WTC11 (cell line): ENCODE data around the gene PRM2.

Experiments used
- ATF2 ChIP-seq: sonication (generic); formaldehyde crosslinking; IDR thresholded peaks from 2 replicates; pipeline ENCODE4 v1.8.1; 2022; ENCODE audit warnings: low read depth, missing genetic modification reagents, borderline replicate concordance
- CTCF ChIP-seq: fragments of 200-600 bp; IDR thresholded peaks from 2 replicates; pipeline ENCODE4 v1.8.0; 2022; ENCODE audit warnings: antibody characterized with exemption
- FOXP1 ChIP-seq: sonication (generic); formaldehyde crosslinking; IDR thresholded peaks from 2 replicates; pipeline ENCODE4 v1.8.0; 2022; ENCODE audit warnings: missing genetic modification reagents, mild to moderate bottlenecking, moderate library complexity, borderline replicate concordance
- SP1 ChIP-seq: sonication (generic); formaldehyde crosslinking; conservative IDR thresholded peaks from 2 replicates; pipeline ENCODE4 v1.8.1; 2022; ENCODE audit warnings: missing genetic modification reagents
- TEAD1 ChIP-seq: sonication (generic); formaldehyde crosslinking; IDR thresholded peaks from 2 replicates; pipeline ENCODE4 v1.8.0; 2022; ENCODE audit warnings: mild to moderate bottlenecking, missing genetic modification reagents
- TEAD4 ChIP-seq: sonication (generic); formaldehyde crosslinking; IDR thresholded peaks from 2 replicates; pipeline ENCODE4 v1.8.0; 2022; ENCODE audit warnings: mild to moderate bottlenecking, missing genetic modification reagents
- ZNF219 ChIP-seq: sonication (generic); formaldehyde crosslinking; IDR thresholded peaks from 2 replicates; pipeline ENCODE4 v1.8.0; 2023; ENCODE audit warnings: missing genetic modification reagents, mild to moderate bottlenecking, borderline replicate concordance
- ZNF423 ChIP-seq: fragments of 250-450 bp; sonication (Bioruptor Pico); IDR thresholded peaks from 2 replicates; pipeline ENCODE4 v2.1.2; 2022; ENCODE audit warnings: mild to moderate bottlenecking, moderate library complexity
- TF ChIP-seq, protein P1 (sequence below): sonication (generic); formaldehyde crosslinking; IDR thresholded peaks from 2 replicates; pipeline ENCODE4 v1.8.1; 2022; ENCODE audit warnings: missing genetic modification reagents, borderline replicate concordance

DNA sequence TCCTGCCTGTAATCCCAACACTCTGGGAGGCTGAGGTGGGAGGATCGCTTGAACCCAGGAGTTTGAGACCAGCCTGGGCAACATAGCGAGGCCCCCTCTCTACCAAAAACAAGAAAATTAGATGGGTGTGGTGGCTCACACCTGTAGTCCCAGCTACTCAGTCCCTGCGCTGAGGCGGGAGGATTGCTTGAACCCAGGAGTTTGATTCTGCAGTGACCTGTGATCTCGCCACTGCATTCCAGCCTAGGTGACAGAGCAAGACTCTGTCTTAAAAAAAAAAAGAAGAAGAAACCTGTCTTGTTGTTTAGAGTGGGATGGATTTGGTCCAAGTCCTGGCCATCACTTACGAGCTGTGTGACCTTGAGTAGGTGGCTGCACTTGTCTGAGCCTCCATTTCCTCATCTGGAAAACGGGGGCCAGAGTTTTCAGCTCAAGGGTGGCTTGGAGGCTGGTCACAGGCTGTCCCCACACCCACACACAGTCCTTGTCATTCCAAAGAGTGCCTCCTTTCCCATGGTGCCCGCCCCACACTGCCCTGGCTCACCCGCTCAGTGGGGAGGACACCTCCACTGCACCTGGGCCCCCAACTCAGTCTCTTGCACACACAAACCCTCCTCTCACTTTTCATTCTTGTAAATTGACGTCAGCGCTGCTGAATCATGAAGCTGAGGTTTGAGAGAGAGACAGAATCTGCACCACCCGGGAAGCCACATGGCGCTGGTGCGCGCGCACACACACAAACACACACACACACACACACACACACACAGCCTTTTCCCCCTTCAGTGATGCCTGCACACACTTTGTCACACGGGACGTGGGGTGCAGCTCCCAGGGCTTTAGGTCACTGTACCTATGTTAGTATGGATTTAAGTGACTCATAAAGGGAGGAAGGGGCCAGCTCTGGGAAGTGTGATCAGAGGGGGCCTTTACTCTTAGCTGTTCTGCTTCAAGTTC, 24.5 kb downstream of the PRM2 start:
- TF ChIP-seq CTCF: no peak
- TF ChIP-seq TEAD1 (CRISPR knock-in tag): no peak
- no peak for TF ChIP-seq ATF2 (CRISPR knock-in tag)
- TF ChIP-seq, protein P1, sequence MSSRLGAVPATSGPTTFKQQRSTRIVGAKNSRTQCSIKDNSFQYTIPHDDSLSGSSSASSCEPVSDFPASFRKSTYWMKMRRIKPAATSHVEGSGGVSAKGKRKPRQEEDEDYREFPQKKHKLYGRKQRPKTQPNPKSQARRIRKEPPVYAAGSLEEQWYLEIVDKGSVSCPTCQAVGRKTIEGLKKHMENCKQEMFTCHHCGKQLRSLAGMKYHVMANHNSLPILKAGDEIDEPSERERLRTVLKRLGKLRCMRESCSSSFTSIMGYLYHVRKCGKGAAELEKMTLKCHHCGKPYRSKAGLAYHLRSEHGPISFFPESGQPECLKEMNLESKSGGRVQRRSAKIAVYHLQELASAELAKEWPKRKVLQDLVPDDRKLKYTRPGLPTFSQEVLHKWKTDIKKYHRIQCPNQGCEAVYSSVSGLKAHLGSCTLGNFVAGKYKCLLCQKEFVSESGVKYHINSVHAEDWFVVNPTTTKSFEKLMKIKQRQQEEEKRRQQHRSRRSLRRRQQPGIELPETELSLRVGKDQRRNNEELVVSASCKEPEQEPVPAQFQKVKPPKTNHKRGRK (CRISPR knock-in tag): no peak
- no peak for TF ChIP-seq FOXP1 (CRISPR knock-in tag)
- no peak for TF ChIP-seq ZNF219
- TF ChIP-seq SP1: no peak
- TF ChIP-seq TEAD4 (CRISPR knock-in tag): no peak
- no peak for TF ChIP-seq ZNF423 (CRISPR knock-in tag)
